Measurements from ENCODE around the gene COL4A2. TPM values are rescaled to one million over a fixed set of nuclear protein-coding genes. Genes with fewer than 3 reads are reported as not detected.

COL4A2 gene
- polyA plus RNA-seq, 3 donors, result 93.5 to 632 (median 260) TPM

GRCh38 chr13:110354715-110355473 lies 47.8 kb downstream of the COL4A2 start:
- no peak overlapping the region for H3K27ac ChIP-seq (ENCODE audit: low read depth, low read length)
- 78 to 83% (median 82%) methylated on average over 5 of the region's 5 CpGs for WGBS, 3 donors

GRCh38 chr13:110356362-110356761 lies 49.3 kb downstream of the COL4A2 start:
- 74 to 80% (median 77%) methylated on average over 12 of the region's 12 CpGs for WGBS, 3 donors
- no peak overlapping the region for H3K27ac ChIP-seq (ENCODE audit: low read depth, low read length)

GRCh38 chr13:110358381-110358780 lies 51.3 kb downstream of the COL4A2 start:
- 97 to 98% (median 98%) methylated on average over 4 of the region's 4 CpGs for WGBS, 3 donors

GRCh38 chr13:110359840-110360301 lies 52.8 kb downstream of the COL4A2 start:
- H3K27ac ChIP-seq (ENCODE audit: low read depth, low read length), result no peak overlapping the region
- WGBS, 3 donors, result 63 to 83% (median 81%) methylated on average over 7 of the region's 7 CpGs

More at GRCh38 chr13:110358381-110358780, 51.3 kb downstream of the COL4A2 start:
- no peak overlapping the region for H3K27ac ChIP-seq (ENCODE audit: low read depth, low read length)

GRCh38 chr13:110360598-110360997 lies 53.5 kb downstream of the COL4A2 start:
- H3K27ac ChIP-seq (ENCODE audit: low read depth, low read length), result no peak overlapping the region

GRCh38 chr13:110361365-110361911 lies 54.4 kb downstream of the COL4A2 start:
- WGBS, 3 donors, result 39 to 61% (median 44%) methylated on average over 10 of the region's 10 CpGs
- no peak overlapping the region for H3K27ac ChIP-seq (ENCODE audit: low read depth, low read length)

More at GRCh38 chr13:110360598-110360997, 53.5 kb downstream of the COL4A2 start:
- 66 to 85% (median 84%) methylated on average over 11 of the region's 11 CpGs for WGBS, 3 donors

GRCh38 chr13:110363010-110363409 lies 55.9 kb downstream of the COL4A2 start:
- no peak overlapping the region for H3K27ac ChIP-seq (ENCODE audit: low read depth, low read length)
- WGBS, 3 donors, result 77 to 87% (median 81%) methylated on average over 8 of the region's 8 CpGs

- 76 to 82% (median 81%) methylated on average over 5 of the region's 5 CpGs for WGBS, 3 donors
- H3K27ac ChIP-seq (ENCODE audit: low read depth, low read length), result no peak overlapping the region
These were observed 57.0 kb downstream of the COL4A2 start for GRCh38 chr13:110364081-110364480.

GRCh38 chr13:110365876-110366275 lies 58.8 kb downstream of the COL4A2 start:
- H3K27ac ChIP-seq (ENCODE audit: low read depth, low read length), result no peak overlapping the region
- WGBS, 3 donors, result 79 to 82% (median 80%) methylated on average over 3 of the region's 3 CpGs

GRCh38 chr13:110366733-110367132 lies 59.6 kb downstream of the COL4A2 start:
- 79 to 96% (median 93%) methylated on average over 3 of the region's 3 CpGs for whole genome bisulfite sequencing, 3 donors
- H3K27ac ChIP-seq (ENCODE audit: low read depth, low read length), result no peak overlapping the region

GRCh38 chr13:110367620-110368019 lies 60.5 kb downstream of the COL4A2 start:
- H3K27ac ChIP-seq (ENCODE audit: low read depth, low read length), result no peak overlapping the region
- WGBS, 3 donors, result 57 to 83% (median 70%) methylated on average over 4 of the region's 4 CpGs

- WGBS, 3 donors, result 84 to 88% (median 85%) methylated on average over 2 of the region's 2 CpGs
- H3K27ac ChIP-seq (ENCODE audit: low read depth, low read length), result no peak overlapping the region
These were observed 61.3 kb downstream of the COL4A2 start for GRCh38 chr13:110368408-110368807.

GRCh38 chr13:110369400-110369799 lies 62.3 kb downstream of the COL4A2 start:
- H3K27ac ChIP-seq (ENCODE audit: low read depth, low read length), result no peak overlapping the region
- 92 to 98% (median 92%) methylated on average over 5 of the region's 5 CpGs for WGBS, 3 donors

- 53 to 65% (median 62%) methylated on average over 20 of the region's 20 CpGs for WGBS, 3 donors
- H3K27ac ChIP-seq (ENCODE audit: low read depth, low read length), result no peak overlapping the region
These were observed 64.7 kb downstream of the COL4A2 start for GRCh38 chr13:110371550-110372465.

GRCh38 chr13:110372676-110373075 lies 65.6 kb downstream of the COL4A2 start:
- H3K27ac ChIP-seq (ENCODE audit: low read depth, low read length), result no peak overlapping the region

GRCh38 chr13:110373617-110374016 lies 66.5 kb downstream of the COL4A2 start:
- WGBS, 3 donors, result 79 to 89% (median 81%) methylated on average over 9 of the region's 9 CpGs
- no peak overlapping the region for H3K27ac ChIP-seq (ENCODE audit: low read depth, low read length)

- H3K27ac ChIP-seq (ENCODE audit: low read depth, low read length), result no peak overlapping the region
- 76 to 83% (median 82%) methylated on average over 10 of the region's 10 CpGs for WGBS, 3 donors
These were observed 67.6 kb downstream of the COL4A2 start for GRCh38 chr13:110374431-110375370.

GRCh38 chr13:110376120-110376519 lies 69.0 kb downstream of the COL4A2 start:
- 52 to 68% (median 57%) methylated on average over 5 of the region's 5 CpGs for WGBS, 3 donors
- H3K27ac ChIP-seq (ENCODE audit: low read depth, low read length), result no peak overlapping the region

Measured in adipose tissue (tissue), 3 donors.